Measurements from ENCODE around the gene DDN. TPM values are rescaled to one million over a fixed set of nuclear protein-coding genes. Genes with fewer than 3 reads are reported as not detected.

DDN gene
- total RNA-seq, 2 donors from 2014 or later, result 0.14 TPM; not detected in 1

DNA sequence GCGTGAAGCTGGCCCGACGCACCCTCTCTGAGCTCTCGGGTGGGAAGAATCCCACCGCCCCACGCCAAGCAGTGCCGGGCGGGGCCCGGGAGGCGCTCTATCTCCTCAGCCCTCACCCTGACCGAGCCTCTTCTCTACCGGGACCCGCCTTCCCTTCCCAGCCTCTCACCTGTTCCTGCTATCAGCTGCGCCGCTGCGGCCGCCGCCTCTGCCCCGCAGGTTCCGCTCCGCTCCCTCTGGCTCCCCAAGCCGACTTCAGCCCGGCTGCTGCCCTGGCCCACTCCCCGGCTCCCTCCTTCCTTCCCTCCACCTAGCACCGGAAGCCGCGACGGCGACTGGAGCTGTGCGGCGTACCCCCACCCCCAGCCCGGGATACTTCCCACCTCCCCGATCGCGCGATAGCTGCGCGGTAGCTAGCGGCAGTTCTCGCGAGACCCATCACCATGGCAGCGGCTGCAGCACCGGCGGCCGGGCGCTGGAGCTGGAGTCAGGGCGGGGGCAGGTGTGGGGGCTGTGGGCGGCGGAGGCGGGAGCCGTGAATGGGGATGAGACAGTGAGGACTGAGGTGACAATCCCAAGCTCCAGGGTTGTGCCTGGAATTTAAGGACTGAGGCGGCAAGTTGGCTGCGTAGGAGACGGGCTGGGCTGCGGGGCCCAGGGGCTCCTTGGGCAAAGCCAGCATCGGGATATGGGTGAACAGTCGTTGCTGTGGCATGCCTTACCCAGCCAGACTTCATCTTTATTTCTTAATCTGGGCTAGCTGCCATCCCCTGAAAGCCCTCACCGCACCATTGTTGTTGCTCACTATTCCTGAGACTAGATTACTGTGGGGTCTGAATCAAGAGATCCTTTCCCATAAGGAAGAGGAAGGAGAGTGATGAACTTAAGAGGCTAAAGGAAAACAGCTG lies 41.8 kb downstream of the DDN start, which contains the start of gene ARF3:
Gene ARF3 (minus strand): TSS at position 347 of the 908 bp plus-strand sequence. CDS start 16,392 bp downstream, outside the sequence.
- ATAC-seq (ENCODE audit: insufficient number of reproducible peaks, low FRiP score, low read depth), result peak; percentile 64
- TF ChIP-seq, protein P1, sequence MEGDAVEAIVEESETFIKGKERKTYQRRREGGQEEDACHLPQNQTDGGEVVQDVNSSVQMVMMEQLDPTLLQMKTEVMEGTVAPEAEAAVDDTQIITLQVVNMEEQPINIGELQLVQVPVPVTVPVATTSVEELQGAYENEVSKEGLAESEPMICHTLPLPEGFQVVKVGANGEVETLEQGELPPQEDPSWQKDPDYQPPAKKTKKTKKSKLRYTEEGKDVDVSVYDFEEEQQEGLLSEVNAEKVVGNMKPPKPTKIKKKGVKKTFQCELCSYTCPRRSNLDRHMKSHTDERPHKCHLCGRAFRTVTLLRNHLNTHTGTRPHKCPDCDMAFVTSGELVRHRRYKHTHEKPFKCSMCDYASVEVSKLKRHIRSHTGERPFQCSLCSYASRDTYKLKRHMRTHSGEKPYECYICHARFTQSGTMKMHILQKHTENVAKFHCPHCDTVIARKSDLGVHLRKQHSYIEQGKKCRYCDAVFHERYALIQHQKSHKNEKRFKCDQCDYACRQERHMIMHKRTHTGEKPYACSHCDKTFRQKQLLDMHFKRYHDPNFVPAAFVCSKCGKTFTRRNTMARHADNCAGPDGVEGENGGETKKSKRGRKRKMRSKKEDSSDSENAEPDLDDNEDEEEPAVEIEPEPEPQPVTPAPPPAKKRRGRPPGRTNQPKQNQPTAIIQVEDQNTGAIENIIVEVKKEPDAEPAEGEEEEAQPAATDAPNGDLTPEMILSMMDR (IDR thresholded peaks at IDR 0.05), result no peak
- H3K27ac ChIP-seq, result peak within 1 kb of the TSS; percentile 72 to 80
- no peaks in the 10 kb centered on the region for H3K27me3 ChIP-seq (replicated peaks; ENCODE audit: insufficient read depth)
- no peaks in the 10 kb centered on the region for H3K36me3 ChIP-seq
- H3K9me3 ChIP-seq, result no peaks in the 10 kb centered on the region
- H3K4me3 ChIP-seq, result peak within 1 kb of the TSS; percentile 87
- peak; percentile 82 for DNase-seq (ENCODE audit: low spot score)
- peaks cover 3 to 27% of the 10 kb centered on the region in 2 donors for H3K4me1 ChIP-seq (ENCODE audit: control insufficient read depth in 1 of 2, low read depth in 2 of 2)

DNA sequence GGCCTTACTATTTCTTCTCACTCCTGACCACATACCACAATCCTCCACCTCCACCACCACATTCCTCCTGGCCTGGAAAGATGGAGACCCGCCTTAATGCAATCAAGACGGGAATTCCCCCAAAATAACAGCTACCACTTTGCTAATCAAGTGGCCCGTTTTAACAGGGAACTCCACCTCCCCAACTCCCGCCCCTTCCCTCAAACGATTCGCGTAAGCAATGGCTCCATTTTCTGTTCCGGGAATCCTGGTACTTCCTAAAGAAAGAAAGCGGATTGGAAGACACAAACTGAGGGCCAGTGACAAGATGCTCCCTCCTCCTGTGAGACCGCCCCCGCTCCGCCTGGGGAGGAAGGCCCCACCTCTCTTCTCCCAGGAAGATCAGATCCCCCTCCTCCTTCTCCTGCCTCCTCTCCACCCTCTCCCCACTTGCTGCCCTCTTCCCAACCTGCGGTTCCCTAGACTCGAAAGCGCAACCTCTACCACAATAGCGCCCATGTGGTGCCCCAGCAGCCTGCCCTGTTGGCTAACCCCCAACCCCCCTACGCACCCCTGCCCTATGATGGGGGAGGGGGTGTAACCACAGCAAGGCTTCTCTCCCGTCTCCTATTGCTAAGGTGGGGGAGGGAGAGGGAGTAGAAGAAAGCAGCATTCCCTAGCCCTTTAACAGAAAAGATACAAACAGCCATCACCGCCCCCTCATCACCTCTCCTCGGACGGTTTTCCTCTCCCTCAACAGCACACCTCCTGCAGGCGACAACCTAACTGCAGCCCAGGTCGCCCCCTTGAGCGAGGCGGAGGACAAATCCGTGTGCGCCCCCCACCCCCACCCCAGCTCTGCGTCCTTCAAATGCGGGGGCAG lies 42.7 kb downstream of the DDN start:
- Histone ChIP-seq H3K27me3 (replicated peaks; ENCODE audit: insufficient read depth) (no peaks in the 10 kb centered on the region), H3K9me3 (no peaks in the 10 kb centered on the region), H3K4me3 (peak overlapping the region; percentile 87), H3K4me1 (ENCODE audit: control insufficient read depth in 1 of 2, low read depth in 2 of 2) (peaks cover 3 to 27% of the 10 kb centered on the region in 2 donors), H3K27ac (peak overlapping the region; percentile 72 to 80), H3K36me3 (no peaks in the 10 kb centered on the region)
- DNase-seq (ENCODE audit: low spot score), result peak; percentile 68
- peak; percentile 49 for ATAC-seq (ENCODE audit: insufficient number of reproducible peaks, low FRiP score, low read depth)
- TF ChIP-seq, protein P1 (IDR thresholded peaks at IDR 0.05), result no peak

DNA sequence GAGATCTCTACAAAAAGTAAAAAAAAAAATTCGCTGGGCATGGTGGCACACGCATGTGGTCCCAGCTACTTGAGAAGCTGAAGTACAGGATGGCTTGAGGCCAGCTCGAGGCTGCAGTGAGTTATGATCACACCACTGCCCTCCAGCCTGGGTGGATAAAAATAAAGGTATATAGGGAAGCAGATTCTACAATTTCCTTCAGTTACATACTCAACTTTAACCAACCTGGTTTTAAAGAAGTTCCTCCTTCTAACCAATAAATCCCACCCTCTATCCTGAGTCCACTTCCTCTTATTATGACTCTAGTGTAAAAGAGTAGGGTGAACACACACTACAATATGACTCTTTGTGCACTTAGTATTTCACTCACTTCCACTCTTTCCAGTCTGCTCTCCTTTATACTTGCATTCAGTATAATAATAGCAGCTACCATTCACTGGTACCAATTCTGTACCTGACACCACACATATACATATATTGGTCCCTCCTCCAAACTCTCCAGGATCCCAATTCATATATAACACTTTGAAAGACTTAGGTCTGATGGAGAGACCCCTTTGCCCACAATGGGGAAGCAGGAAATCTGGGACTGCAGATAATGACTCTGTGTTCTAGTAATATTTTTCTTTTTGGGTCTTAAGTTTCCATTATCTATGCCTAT lies 44.2 kb downstream of the DDN start:
- Histone ChIP-seq H3K4me1 (ENCODE audit: control insufficient read depth in 1 of 2, low read depth in 2 of 2) (peaks cover 3 to 27% of the 10 kb centered on the region in 2 donors), H3K27ac (peak overlapping the region in 1 of 2 donors; percentile 29), H3K4me3 (no peak overlapping the region), H3K9me3 (no peaks in the 10 kb centered on the region), H3K27me3 (replicated peaks; ENCODE audit: insufficient read depth) (no peaks in the 10 kb centered on the region), H3K36me3 (no peaks in the 10 kb centered on the region)
- TF ChIP-seq, protein P1 (IDR thresholded peaks at IDR 0.05), result no peak
- DNase-seq (ENCODE audit: low spot score) (no peak), ATAC-seq (ENCODE audit: insufficient number of reproducible peaks, low FRiP score, low read depth) (no peak)

DNA sequence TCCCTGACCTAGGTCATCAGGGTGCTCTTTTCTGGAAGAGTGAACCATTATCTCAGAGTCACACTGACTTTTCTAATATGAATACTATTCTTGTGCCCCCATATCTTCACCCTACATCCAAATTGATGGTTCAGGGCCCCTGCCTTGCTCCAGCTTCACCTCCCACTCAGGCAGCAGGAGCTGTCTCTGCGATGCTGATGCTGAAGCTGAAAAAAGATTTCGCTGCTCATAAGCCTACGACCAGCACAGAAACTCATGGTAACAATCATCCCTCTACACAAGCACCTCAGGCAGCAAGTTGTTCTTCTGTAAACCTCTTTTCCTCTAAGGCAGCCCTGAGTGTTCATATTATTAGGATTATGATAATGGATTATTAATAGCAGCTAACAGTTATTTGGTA lies 45.1 kb downstream of the DDN start:
- Histone ChIP-seq H3K4me1 (ENCODE audit: control insufficient read depth in 1 of 2, low read depth in 2 of 2) (peaks cover 3 to 27% of the 10 kb centered on the region in 2 donors), H3K36me3 (no peaks in the 10 kb centered on the region), H3K4me3 (no peak overlapping the region), H3K27me3 (replicated peaks; ENCODE audit: insufficient read depth) (no peaks in the 10 kb centered on the region), H3K9me3 (no peaks in the 10 kb centered on the region), H3K27ac (no peak overlapping the region)
- ATAC-seq (ENCODE audit: insufficient number of reproducible peaks, low FRiP score, low read depth) (no peak), DNase-seq (ENCODE audit: low spot score) (no peak)
- TF ChIP-seq, protein P1 (IDR thresholded peaks at IDR 0.05), result no peak
